ENCODE measurements around the gene PRRX2.

DNA sequence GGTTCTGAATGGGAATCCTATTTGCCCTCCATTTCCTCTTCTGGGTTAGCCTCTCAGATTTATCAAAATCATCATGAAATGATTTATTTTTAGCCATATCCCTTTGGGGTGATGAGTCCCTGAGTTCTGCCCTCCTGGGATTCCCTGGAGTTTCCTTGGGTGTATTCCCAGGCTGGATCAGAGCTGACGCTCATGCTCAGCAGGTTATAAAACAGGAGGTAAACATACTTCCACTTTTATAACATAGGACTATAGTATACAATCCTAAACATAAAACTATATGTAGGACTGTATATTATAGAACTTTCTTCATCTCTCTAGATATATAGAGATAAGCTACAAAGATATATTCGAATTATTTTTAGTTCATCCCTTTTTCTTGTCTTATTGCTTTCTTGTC lies 4.4 kb upstream of the PRRX2 start:
- TF ChIP-seq, protein P1, sequence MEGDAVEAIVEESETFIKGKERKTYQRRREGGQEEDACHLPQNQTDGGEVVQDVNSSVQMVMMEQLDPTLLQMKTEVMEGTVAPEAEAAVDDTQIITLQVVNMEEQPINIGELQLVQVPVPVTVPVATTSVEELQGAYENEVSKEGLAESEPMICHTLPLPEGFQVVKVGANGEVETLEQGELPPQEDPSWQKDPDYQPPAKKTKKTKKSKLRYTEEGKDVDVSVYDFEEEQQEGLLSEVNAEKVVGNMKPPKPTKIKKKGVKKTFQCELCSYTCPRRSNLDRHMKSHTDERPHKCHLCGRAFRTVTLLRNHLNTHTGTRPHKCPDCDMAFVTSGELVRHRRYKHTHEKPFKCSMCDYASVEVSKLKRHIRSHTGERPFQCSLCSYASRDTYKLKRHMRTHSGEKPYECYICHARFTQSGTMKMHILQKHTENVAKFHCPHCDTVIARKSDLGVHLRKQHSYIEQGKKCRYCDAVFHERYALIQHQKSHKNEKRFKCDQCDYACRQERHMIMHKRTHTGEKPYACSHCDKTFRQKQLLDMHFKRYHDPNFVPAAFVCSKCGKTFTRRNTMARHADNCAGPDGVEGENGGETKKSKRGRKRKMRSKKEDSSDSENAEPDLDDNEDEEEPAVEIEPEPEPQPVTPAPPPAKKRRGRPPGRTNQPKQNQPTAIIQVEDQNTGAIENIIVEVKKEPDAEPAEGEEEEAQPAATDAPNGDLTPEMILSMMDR (conservative IDR thresholded peaks at IDR 0.05; ENCODE audit: low read depth in 2 of 2): no peak
- no peak for TF ChIP-seq EZH2 (IDR thresholded peaks at IDR 0.05; ENCODE audit: low read depth, unreplicated experiment)
- TF ChIP-seq, protein P2, sequence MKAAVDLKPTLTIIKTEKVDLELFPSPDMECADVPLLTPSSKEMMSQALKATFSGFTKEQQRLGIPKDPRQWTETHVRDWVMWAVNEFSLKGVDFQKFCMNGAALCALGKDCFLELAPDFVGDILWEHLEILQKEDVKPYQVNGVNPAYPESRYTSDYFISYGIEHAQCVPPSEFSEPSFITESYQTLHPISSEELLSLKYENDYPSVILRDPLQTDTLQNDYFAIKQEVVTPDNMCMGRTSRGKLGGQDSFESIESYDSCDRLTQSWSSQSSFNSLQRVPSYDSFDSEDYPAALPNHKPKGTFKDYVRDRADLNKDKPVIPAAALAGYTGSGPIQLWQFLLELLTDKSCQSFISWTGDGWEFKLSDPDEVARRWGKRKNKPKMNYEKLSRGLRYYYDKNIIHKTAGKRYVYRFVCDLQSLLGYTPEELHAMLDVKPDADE (IDR thresholded peaks at IDR 0.05): no peak
- TF ChIP-seq POLR2AphosphoS5 (IDR thresholded peaks at IDR 0.05; ENCODE audit: low read depth): no peak
- no peak for TF ChIP-seq EZH2phosphoT487 (IDR thresholded peaks at IDR 0.05; ENCODE audit: unreplicated experiment)

Measured in GM23338 (cell line).